Right lobe of liver (tissue), 6 donors: ENCODE measurements around the gene SP140. TPM values are rescaled to one million over a fixed set of nuclear protein-coding genes. Genes with fewer than 3 reads are reported as not detected.

ENCODE experiments used
- ATAC-seq, 4 donors: fragments of 200-7000 bp; cut with Tn5 transposase; one replicate each; pipeline ENCODE4 v1.9.1; 2020; ENCODE audit warnings: mild to moderate bottlenecking in 4 of 4, moderate library complexity in 4 of 4
- DNase-seq, 3 donors: peaks; one replicate each; pipeline ENCODE4 v3.0.0-alpha.2; 2020
- H3K27ac ChIP-seq, 3 donors: fragments of 200-600 bp; one replicate each; pipeline ENCODE4 v1.8.0; 2022
- H3K27me3 ChIP-seq, 2 donors: fragments of 200-600 bp; one replicate each; pipeline ENCODE4 v1.8.0; 2022
- H3K36me3 ChIP-seq, 4 donors: fragments of 200-600 bp; sonication (generic) in 1 of 4; one replicate each; pipeline versions ENCODE4 v1.5.1 to v1.8.0; 2017 to 2022; ENCODE audit warnings: control low read depth in 1 of 4
- H3K4me1 ChIP-seq, 4 donors: fragments of 200-600 bp; sonication (generic) in 1 of 4; one replicate each; pipeline versions ENCODE4 v1.5.1 to v1.8.0; 2017 to 2022; ENCODE audit warnings: control low read depth in 1 of 4
- H3K4me3 ChIP-seq, 3 donors: fragments of 200-600 bp; one replicate each; pipeline ENCODE4 v1.8.0; 2022
- H3K9me3 ChIP-seq, 4 donors: fragments of 200-600 bp; sonication (generic) in 1 of 4; one replicate each; pipeline versions ENCODE4 v1.5.1 to v1.8.0; 2017 to 2022; ENCODE audit warnings: control low read depth in 1 of 4
- CTCF ChIP-seq, 4 donors: fragments of 200-600 bp in 3 of 4; fragments of 450-650 bp in 1 of 4; IDR thresholded peaks; one replicate each; pipeline versions ENCODE4 v1.5.1 to v1.8.0; 2016 to 2022; ENCODE audit warnings: antibody characterized with exemption in 4 of 4, mild to moderate bottlenecking in 2 of 4
- POLR2A ChIP-seq: fragments of 450-650 bp; IDR thresholded peaks from one replicate; pipeline ENCODE4 v1.6.1; 2017; ENCODE audit warnings: antibody characterized with exemption, mild to moderate bottlenecking
- WGBS: methylation state at CpG from one replicate; pipeline ENCODE4 v1.1.6; 2018; ENCODE audit warnings: low coverage, low lambda C conversion rate; ENCODE audit not compliant: insufficient coverage; ENCODE audit errors: missing lambda C conversion rate; 5-methylcytosine and 5-hydroxymethylcytosine counted together
- intact Hi-C, 2 donors: fragments of 100-400 bp; cut with DNase I; formaldehyde crosslinking; loops; one replicate each; pipeline versions ENCODE4 v1.11.2 to v1.14.1; 2022
- total RNA-seq, 6 experiments: library from RNA; depleted of rRNA in 2 of 6; stranded (reverse); fragments of >200 nt in 2 of 6; fragmentation: NEBNext Ultra II Directional in 3 of 6; extraction: Animal tissue kit (Norgen Biotek cat#: 25700) in 3 of 6; gene quantifications; one replicate each; pipeline versions ENCODE4 v1.1.0 to v1.2.4, GENCODE V29; 2016 to 2023
- donor health status: DM: no; HTN: yes; CAD: no.
- donor health status: DM: no; HTN: no; CAD: no.
- donor health status: DM: no; HTN: no; CAD: no.
- donor health status: DM: no; HTN: yes; CAD: no.
- donor health status: DM: no; HTN: yes; CAD: no.

SP140 gene
- total RNA-seq, 6 experiments from 2014 or later = 0.43 to 1.2 (median 0.82) TPM; not detected in 1

GRCh38 chr2:230266638-230267037, 41.1 kb downstream of the SP140 start:
- TF ChIP-seq POLR2A (no peak), CTCF (IDR thresholded peaks at IDR 0.05) (no peak)
- 77% methylated on average over 4 of the region's 4 CpGs for WGBS

GRCh38 chr2:230267059-230267458, 41.5 kb downstream of the SP140 start:
- 71% methylated on average over 1 of the region's 1 CpG for WGBS
- intact Hi-C loops = no loop called here
- Histone ChIP-seq H3K36me3 (no peaks in the 10 kb centered on the region), H3K9me3 (no peaks in the 10 kb centered on the region), H3K27ac (no peak overlapping the region), H3K27me3 (no peaks in the 10 kb centered on the region), H3K4me3 (no peak overlapping the region), H3K4me1 (no peaks in the 10 kb centered on the region)
- TF ChIP-seq CTCF (IDR thresholded peaks at IDR 0.05) = no peak
- no peak for TF ChIP-seq POLR2A
- DNase-seq (no peak), ATAC-seq (no peak)

More at GRCh38 chr2:230266638-230267037, 41.1 kb downstream of the SP140 start:
- no peak for DNase-seq
- Histone ChIP-seq H3K4me1 (no peaks in the 10 kb centered on the region), H3K27ac (no peak overlapping the region), H3K4me3 (no peak overlapping the region), H3K27me3 (no peaks in the 10 kb centered on the region), H3K36me3 (no peaks in the 10 kb centered on the region), H3K9me3 (no peaks in the 10 kb centered on the region)
- intact Hi-C loops = no loop called here
- no peak for ATAC-seq

GRCh38 chr2:230267556-230267955, 42.0 kb downstream of the SP140 start:
- Histone ChIP-seq H3K9me3 (no peaks in the 10 kb centered on the region), H3K36me3 (no peaks in the 10 kb centered on the region), H3K4me1 (no peaks in the 10 kb centered on the region), H3K4me3 (no peak overlapping the region), H3K27ac (no peak overlapping the region), H3K27me3 (no peaks in the 10 kb centered on the region)
- ATAC-seq = no peak
- TF ChIP-seq POLR2A (no peak), CTCF (IDR thresholded peaks at IDR 0.05) (no peak)
- WGBS = 69% methylated on average over 3 of the region's 3 CpGs
- DNase-seq = no peak
- intact Hi-C loops = no loop called here

GRCh38 chr2:230268606-230269243, 43.2 kb downstream of the SP140 start:
- no peak for TF ChIP-seq POLR2A
- no peak for TF ChIP-seq CTCF (IDR thresholded peaks at IDR 0.05)
- Histone ChIP-seq H3K4me1 (no peaks in the 10 kb centered on the region), H3K9me3 (no peaks in the 10 kb centered on the region), H3K4me3 (no peak overlapping the region), H3K27ac (no peak overlapping the region), H3K36me3 (no peaks in the 10 kb centered on the region), H3K27me3 (no peaks in the 10 kb centered on the region)
- ATAC-seq (no peak), DNase-seq (no peak)
- intact Hi-C loops = no loop called here
- 45% methylated on average over 2 of the region's 3 CpGs for WGBS
